Esophagus squamous epithelium (tissue), 5 donors: ENCODE measurements around the gene ANKRD31. TPM values are rescaled to one million over a fixed set of nuclear protein-coding genes. Genes with fewer than 3 reads are reported as not detected.

ENCODE experiments used
- DNase-seq: peaks from one replicate; lab custom pipeline; 2025; lab: John Stamatoyannopoulos, UW
- H3K27ac ChIP-seq, 4 donors: fragments of 200-600 bp; sonication (generic); one replicate each; pipeline ENCODE4 v1.5.1; 2016 to 2019; ENCODE audit warnings: mild to moderate bottlenecking in 1 of 4
- H3K27me3 ChIP-seq, 4 donors: fragments of 200-600 bp; sonication (generic); 1 replicate in 3 of 4; 2 replicates in 1 of 4; pipeline versions ENCODE4 v1.5.1 to v1.6.0; 2017 to 2021; ENCODE audit warnings: antibody characterized with exemption in 1 of 4
- H3K36me3 ChIP-seq, 3 donors: fragments of 200-600 bp; sonication (generic); one replicate each; pipeline ENCODE4 v1.5.1; 2016 to 2019
- H3K4me1 ChIP-seq, 3 donors: fragments of 200-600 bp; sonication (generic); one replicate each; pipeline ENCODE4 v1.5.1; 2017 to 2019
- H3K4me3 ChIP-seq, 4 donors: fragments of 200-600 bp; sonication (generic); 1 replicate in 3 of 4; 2 replicates in 1 of 4; pipeline ENCODE4 v1.5.1; 2016 to 2019; ENCODE audit warnings: mild to moderate bottlenecking in 2 of 4, moderate library complexity in 1 of 4
- H3K9me3 ChIP-seq, 3 donors: fragments of 200-600 bp; sonication (generic); one replicate each; pipeline ENCODE4 v1.5.1; 2016 to 2019
- CTCF ChIP-seq, 6 experiments: fragments of 450-650 bp in 4 of 6; fragments of 200-600 bp in 2 of 6; sonication (generic) in 2 of 6; IDR thresholded peaks; one replicate each; pipeline ENCODE4 v1.5.1; 2016 to 2019; ENCODE audit warnings: antibody characterized with exemption in 6 of 6, mild to moderate bottlenecking in 4 of 6, moderate library complexity in 4 of 6
- POLR2A ChIP-seq, 4 donors: fragments of 450-650 bp; IDR thresholded peaks; one replicate each; pipeline ENCODE4 v1.6.1; 2017; ENCODE audit warnings: antibody characterized with exemption in 4 of 4, mild to moderate bottlenecking in 4 of 4, moderate library complexity in 3 of 4
- WGBS, 2 donors: methylation state at CpG; one replicate each; pipeline ENCODE4 v1.1.5; 2018; 5-methylcytosine and 5-hydroxymethylcytosine counted together
- intact Hi-C: fragments of 100-400 bp; cut with DNase I; formaldehyde crosslinking; loops from one replicate; pipeline ENCODE4 v1.15.0; 2022
- total RNA-seq, 4 donors: library from RNA; depleted of rRNA; stranded (reverse); fragments of >200 nt; gene quantifications; one replicate each; pipeline ENCODE4 v1.1.0, GENCODE V29; 2016
- donor health status: DM: yes; HTN: yes; CAD: no.

Gene ANKRD31
- 1 to 10 TPM in 1 of 4 donors, under 1 TPM in 3; 0.19 to 1.1 (median 0.54) TPM for total RNA-seq

- 11 to 21% methylated on average over 10 to 12 of the region's 58 CpGs for WGBS, 2 donors
- no peaks in the 10 kb centered on the region for H3K36me3 ChIP-seq
- peak within 1 kb of the TSS; percentile 45 to 82 (median 64) for H3K4me3 ChIP-seq
- peaks cover 6 to 45% (median 8%) of the 10 kb centered on the region in 3 donors for H3K4me1 ChIP-seq
- peak in 1 of 4 donors; percentile 58 for TF ChIP-seq POLR2A (IDR thresholded peaks at IDR 0.05)
- TF ChIP-seq CTCF (IDR thresholded peaks at IDR 0.05), result peak; percentile 77 to 98 (median 96)
- DNase-seq, result peak; percentile 37
- no peaks in the 10 kb centered on the region for H3K9me3 ChIP-seq
- H3K27me3 ChIP-seq, result no peaks in the 10 kb centered on the region
- intact Hi-C loops, result no loop called here
- peak within 1 kb of the TSS; percentile 69 to 84 (median 80) for H3K27ac ChIP-seq
Measured at GRCh38 chr5:75236322-75237316, at the start of gene ANKRD31. Gene ANKRD31 (minus strand): TSS chr5:75236878. CDS start chr5:75236686, 192 bp downstream.

DNA sequence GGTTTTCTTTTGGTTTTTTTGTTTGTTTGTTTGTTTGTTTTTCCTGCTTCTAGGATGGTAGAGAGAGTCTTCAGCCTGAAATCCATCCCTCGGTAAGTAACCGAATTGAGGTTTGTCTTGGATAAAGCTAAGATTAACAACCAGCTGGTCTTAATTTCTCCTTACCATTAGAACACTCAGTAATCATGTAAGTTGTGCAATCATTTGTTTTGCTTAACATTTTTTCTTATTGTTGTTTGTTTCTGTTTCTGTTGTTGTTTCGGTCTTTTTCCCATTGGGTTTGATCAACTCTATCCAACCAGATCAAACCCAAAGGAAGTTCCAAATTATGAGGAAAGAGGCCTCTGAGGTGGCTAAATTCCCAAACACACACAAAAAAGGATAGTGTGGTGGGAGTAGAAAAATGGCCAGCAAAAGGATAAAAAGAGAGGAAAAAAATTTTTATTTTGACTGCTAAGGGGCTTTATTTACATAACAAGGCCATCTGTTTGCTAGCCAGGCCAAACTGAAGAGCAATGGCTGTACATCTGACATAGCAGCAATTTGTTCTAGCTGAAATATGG lies 49.6 kb upstream of the ANKRD31 start:
- no peaks in the 10 kb centered on the region for H3K9me3 ChIP-seq
- H3K27me3 ChIP-seq, result no peaks in the 10 kb centered on the region
- H3K4me3 ChIP-seq, result no peak overlapping the region
- H3K4me1 ChIP-seq, result no peaks in the 10 kb centered on the region
- no peak overlapping the region for H3K27ac ChIP-seq
- TF ChIP-seq POLR2A (IDR thresholded peaks at IDR 0.05), result no peak
- no peak for TF ChIP-seq CTCF (IDR thresholded peaks at IDR 0.05)
- DNase-seq, result no peak
- WGBS, 2 donors, result 76 to 82% methylated on average over 3 of the region's 3 CpGs
- intact Hi-C loops, result no loop called here
- no peaks in the 10 kb centered on the region for H3K36me3 ChIP-seq

GRCh38 chr5:75282581-75282980 lies 45.9 kb upstream of the ANKRD31 start:
- Histone ChIP-seq H3K27ac (no peak overlapping the region), H3K27me3 (no peaks in the 10 kb centered on the region), H3K4me3 (no peak overlapping the region), H3K9me3 (no peaks in the 10 kb centered on the region), H3K4me1 (no peaks in the 10 kb centered on the region), H3K36me3 (no peaks in the 10 kb centered on the region)
- DNase-seq, result no peak
- no peak for TF ChIP-seq CTCF (IDR thresholded peaks at IDR 0.05)
- TF ChIP-seq POLR2A (IDR thresholded peaks at IDR 0.05), result no peak
- intact Hi-C loops, result no loop called here
- 79 to 88% methylated on average over 2 of the region's 2 CpGs for WGBS, 2 donors

DNA sequence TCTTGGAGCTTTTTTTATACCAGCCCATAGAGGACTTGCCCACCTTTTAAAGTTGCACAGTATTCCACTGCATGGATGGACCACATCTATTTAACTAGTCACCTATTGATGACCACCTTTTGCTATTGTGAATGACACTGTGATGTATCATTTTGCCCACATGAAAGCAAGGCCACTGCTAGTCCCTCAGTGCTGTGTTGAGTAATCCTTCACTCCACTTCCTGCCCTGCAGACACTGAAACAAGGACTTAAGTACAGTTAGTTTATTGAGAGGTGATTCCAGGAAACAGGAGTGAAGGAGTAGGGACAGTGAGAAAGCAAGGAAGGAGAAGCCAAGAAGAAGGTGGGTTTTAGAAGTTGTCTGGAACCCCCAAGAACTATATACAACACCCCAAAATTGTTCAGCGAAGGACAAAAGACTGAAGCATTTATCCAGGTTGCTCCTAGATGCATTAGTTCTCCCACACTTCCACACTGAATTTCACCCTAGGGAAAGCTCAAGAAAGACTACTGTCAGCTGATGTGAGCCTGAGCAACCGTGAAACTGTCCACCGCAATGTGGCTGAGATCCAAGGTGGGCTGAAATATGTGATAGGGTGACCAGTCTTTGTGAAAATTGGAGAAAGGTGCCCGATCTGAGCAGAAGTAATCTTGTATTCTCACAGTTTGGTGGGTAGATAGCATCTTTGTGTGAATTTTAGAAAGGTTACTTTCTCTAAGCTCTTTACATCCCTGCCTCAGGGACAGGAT lies 45.2 kb upstream of the ANKRD31 start:
- Histone ChIP-seq H3K4me1 (no peaks in the 10 kb centered on the region), H3K9me3 (no peaks in the 10 kb centered on the region), H3K4me3 (no peak overlapping the region), H3K27ac (no peak overlapping the region), H3K36me3 (no peaks in the 10 kb centered on the region), H3K27me3 (no peaks in the 10 kb centered on the region)
- intact Hi-C loops, result no loop called here
- DNase-seq, result no peak
- WGBS, 2 donors, result 79 to 91% methylated on average over 4 of the region's 4 CpGs
- TF ChIP-seq POLR2A (IDR thresholded peaks at IDR 0.05) (no peak), CTCF (IDR thresholded peaks at IDR 0.05) (no peak)
